Measurements from ENCODE around the gene COX4I1. TPM values are rescaled to one million over a fixed set of nuclear protein-coding genes. Genes with fewer than 3 reads are reported as not detected.

The COX4I1 gene
- total RNA-seq, 1 experiment from 2014 or later = 429 TPM

DNA sequence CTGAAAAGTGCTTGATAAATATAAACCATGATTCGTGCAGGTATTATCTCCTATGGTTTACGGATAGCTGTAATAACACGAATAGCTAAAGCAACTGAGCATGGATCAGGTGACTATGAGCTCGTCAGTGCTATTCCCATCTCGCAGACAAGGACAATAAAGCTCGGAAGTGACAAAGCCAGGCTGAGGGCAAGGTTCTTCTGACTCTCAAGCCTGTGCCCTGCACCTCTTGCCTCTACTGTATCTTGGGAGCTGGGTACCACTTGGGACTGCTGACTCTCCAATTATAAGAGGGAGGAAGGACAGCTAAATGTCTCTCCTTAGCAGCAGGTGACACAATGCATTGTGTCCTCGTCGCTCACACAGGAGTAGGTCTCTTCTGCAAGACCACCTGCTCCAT, 49.9 kb downstream of the COX4I1 start:
- intact Hi-C loops (cut with micrococcal nuclease; ENCODE audit: unreplicated experiment) (no loop called here), in situ Hi-C loops (cut with HindIII; ENCODE audit: low pct_unique_long_range_greater_than_20kb, low sequenced_read_pairs) (no loop called here)
- Histone ChIP-seq H3K4me1 (ENCODE audit: control insufficient read depth, insufficient read depth, low read length) (no peaks in the 10 kb centered on the region), H3K36me3 (ENCODE audit: control insufficient read depth, insufficient read depth, low read length) (no peaks in the 10 kb centered on the region), H3K4me3 (ENCODE audit: low read depth in 2 of 2, low read length in 2 of 2) (no peak overlapping the region), H3K27me3 (ENCODE audit: control insufficient read depth, insufficient read depth, low read length) (no peaks in the 10 kb centered on the region), H3K9me3 (ENCODE audit: control insufficient read depth, insufficient read depth, low read depth, low read length) (no peaks in the 10 kb centered on the region), H3K27ac (ENCODE audit: low read length) (no peak overlapping the region)
- POLR2A ChIA-PET = no interaction called here
- CTCF ChIA-PET = no interaction called here
- TF ChIP-seq POLR2AphosphoS5 (IDR thresholded peaks at IDR 0.05; ENCODE audit: low read depth, low read length) (no peak), TCF7L2 (IDR thresholded peaks at IDR 0.05; ENCODE audit: low read depth, low read length) (no peak), SIN3A (IDR thresholded peaks at IDR 0.05; ENCODE audit: borderline replicate concordance, insufficient read depth, low read depth, low read length) (no peak)
- TF ChIP-seq, protein P1, sequence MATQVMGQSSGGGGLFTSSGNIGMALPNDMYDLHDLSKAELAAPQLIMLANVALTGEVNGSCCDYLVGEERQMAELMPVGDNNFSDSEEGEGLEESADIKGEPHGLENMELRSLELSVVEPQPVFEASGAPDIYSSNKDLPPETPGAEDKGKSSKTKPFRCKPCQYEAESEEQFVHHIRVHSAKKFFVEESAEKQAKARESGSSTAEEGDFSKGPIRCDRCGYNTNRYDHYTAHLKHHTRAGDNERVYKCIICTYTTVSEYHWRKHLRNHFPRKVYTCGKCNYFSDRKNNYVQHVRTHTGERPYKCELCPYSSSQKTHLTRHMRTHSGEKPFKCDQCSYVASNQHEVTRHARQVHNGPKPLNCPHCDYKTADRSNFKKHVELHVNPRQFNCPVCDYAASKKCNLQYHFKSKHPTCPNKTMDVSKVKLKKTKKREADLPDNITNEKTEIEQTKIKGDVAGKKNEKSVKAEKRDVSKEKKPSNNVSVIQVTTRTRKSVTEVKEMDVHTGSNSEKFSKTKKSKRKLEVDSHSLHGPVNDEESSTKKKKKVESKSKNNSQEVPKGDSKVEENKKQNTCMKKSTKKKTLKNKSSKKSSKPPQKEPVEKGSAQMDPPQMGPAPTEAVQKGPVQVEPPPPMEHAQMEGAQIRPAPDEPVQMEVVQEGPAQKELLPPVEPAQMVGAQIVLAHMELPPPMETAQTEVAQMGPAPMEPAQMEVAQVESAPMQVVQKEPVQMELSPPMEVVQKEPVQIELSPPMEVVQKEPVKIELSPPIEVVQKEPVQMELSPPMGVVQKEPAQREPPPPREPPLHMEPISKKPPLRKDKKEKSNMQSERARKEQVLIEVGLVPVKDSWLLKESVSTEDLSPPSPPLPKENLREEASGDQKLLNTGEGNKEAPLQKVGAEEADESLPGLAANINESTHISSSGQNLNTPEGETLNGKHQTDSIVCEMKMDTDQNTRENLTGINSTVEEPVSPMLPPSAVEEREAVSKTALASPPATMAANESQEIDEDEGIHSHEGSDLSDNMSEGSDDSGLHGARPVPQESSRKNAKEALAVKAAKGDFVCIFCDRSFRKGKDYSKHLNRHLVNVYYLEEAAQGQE (IDR thresholded peaks at IDR 0.05; ENCODE audit: insufficient read depth in 1 of 2, low read depth in 2 of 2, low read length in 1 of 2) = no peak
- TF ChIP-seq, protein P2, sequence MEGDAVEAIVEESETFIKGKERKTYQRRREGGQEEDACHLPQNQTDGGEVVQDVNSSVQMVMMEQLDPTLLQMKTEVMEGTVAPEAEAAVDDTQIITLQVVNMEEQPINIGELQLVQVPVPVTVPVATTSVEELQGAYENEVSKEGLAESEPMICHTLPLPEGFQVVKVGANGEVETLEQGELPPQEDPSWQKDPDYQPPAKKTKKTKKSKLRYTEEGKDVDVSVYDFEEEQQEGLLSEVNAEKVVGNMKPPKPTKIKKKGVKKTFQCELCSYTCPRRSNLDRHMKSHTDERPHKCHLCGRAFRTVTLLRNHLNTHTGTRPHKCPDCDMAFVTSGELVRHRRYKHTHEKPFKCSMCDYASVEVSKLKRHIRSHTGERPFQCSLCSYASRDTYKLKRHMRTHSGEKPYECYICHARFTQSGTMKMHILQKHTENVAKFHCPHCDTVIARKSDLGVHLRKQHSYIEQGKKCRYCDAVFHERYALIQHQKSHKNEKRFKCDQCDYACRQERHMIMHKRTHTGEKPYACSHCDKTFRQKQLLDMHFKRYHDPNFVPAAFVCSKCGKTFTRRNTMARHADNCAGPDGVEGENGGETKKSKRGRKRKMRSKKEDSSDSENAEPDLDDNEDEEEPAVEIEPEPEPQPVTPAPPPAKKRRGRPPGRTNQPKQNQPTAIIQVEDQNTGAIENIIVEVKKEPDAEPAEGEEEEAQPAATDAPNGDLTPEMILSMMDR (IDR thresholded peaks at IDR 0.05) = no peak
- DNase-seq (ENCODE audit: low read depth, low spot score) (no peak), ATAC-seq (no peak)
- BruUV-seq (replicated peaks) = no TSS peak

DNA sequence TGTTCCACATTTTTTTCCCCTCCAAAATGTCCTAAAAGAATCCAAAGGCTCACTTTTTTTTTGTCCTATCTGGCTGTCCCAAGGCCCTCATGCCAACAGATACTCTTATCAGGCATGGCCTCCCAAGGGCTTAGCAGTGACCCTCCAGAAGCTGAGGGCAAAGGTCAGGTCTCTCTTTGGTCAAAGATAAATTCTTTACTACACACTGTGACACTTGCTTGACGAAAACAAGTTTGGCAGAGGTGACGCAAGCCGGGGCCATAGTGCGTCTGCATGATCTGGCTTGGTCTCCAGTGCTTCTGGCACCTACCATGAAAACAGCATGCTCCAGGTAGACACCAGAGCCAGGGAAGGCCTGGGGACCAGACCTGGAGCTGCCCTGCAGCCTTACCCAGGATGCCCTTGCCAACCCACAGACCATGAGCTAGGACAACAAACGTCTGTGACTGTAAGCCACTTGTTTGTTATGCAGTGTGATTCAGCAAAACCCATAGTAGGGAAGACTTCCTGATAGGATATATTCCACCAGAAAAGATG, 50.9 kb downstream of the COX4I1 start:
- TF ChIP-seq, protein P1 (IDR thresholded peaks at IDR 0.05; ENCODE audit: insufficient read depth in 1 of 2, low read depth in 2 of 2, low read length in 1 of 2) = no peak
- TF ChIP-seq TCF7L2 (IDR thresholded peaks at IDR 0.05; ENCODE audit: low read depth, low read length) = no peak
- in situ Hi-C loops (cut with HindIII; ENCODE audit: low pct_unique_long_range_greater_than_20kb, low sequenced_read_pairs) (no loop called here), intact Hi-C loops (cut with micrococcal nuclease; ENCODE audit: unreplicated experiment) (no loop called here)
- no peaks in the 10 kb centered on the region for H3K36me3 ChIP-seq (ENCODE audit: control insufficient read depth, insufficient read depth, low read length)
- DNase-seq (ENCODE audit: low read depth, low spot score) = no peak
- H3K9me3 ChIP-seq (ENCODE audit: control insufficient read depth, insufficient read depth, low read depth, low read length) = no peaks in the 10 kb centered on the region
- CTCF ChIA-PET = interaction anchor here (0.7 kb wide), 1 partner anchor 195 kb away, joined by 4 read pairs; no protein-coding TSS in a partner anchor
- no TSS peak for BruUV-seq (replicated peaks)
- no peak for ATAC-seq
- POLR2A ChIA-PET = no interaction called here
- no peaks in the 10 kb centered on the region for H3K4me1 ChIP-seq (ENCODE audit: control insufficient read depth, insufficient read depth, low read length)
- no peaks in the 10 kb centered on the region for H3K27me3 ChIP-seq (ENCODE audit: control insufficient read depth, insufficient read depth, low read length)
- no peak overlapping the region for H3K27ac ChIP-seq (ENCODE audit: low read length)
- no peak overlapping the region for H3K4me3 ChIP-seq (ENCODE audit: low read depth in 2 of 2, low read length in 2 of 2)
